ENCODE results near the gene FAM120C. TPM values are rescaled to one million over a fixed set of nuclear protein-coding genes. Genes with fewer than 3 reads are reported as not detected.

FAM120C gene
- total RNA-seq, 1 donor = 8.0 TPM

DNA sequence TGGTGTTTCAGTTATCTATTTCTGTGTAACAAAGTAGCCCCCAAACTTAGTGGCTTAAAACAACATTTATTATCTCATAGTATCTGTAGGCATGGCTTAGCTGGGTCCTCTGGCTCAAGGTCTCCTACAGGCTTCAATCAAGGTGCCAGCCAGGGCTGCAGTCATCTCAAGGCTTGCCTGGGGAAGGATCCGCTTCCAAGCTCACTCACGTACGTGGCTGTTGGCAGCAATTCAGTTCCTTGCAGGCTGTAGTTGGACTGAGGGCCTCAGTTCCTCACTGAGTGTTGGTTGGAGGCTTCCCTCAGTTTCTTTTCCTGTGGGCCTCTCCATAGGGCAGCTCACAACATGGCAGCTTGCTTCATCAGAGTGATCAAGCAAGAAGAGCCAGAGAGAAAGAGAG is 9.3 kb downstream of the FAM120C start:
- H3K9me3 ChIP-seq (ENCODE audit: low read depth, low read length) = no peaks in the 10 kb centered on the region
- no peak overlapping the region for H3K4me2 ChIP-seq (ENCODE audit: insufficient read depth, low read length)
- no peaks in the 10 kb centered on the region for H3K27me3 ChIP-seq (ENCODE audit: insufficient read depth, low read length)
- no peaks in the 10 kb centered on the region for H4K20me1 ChIP-seq (ENCODE audit: insufficient read depth, low read length)
- H2AFZ ChIP-seq (ENCODE audit: low read length) = no peak overlapping the region
- H3K79me2 ChIP-seq (ENCODE audit: insufficient read depth, low read length) = peaks cover 44% of the 10 kb centered on the region
- DNase-seq (ENCODE audit: insufficient read length, low spot score, missing footprints) = no peak
- TF ChIP-seq, protein P1, sequence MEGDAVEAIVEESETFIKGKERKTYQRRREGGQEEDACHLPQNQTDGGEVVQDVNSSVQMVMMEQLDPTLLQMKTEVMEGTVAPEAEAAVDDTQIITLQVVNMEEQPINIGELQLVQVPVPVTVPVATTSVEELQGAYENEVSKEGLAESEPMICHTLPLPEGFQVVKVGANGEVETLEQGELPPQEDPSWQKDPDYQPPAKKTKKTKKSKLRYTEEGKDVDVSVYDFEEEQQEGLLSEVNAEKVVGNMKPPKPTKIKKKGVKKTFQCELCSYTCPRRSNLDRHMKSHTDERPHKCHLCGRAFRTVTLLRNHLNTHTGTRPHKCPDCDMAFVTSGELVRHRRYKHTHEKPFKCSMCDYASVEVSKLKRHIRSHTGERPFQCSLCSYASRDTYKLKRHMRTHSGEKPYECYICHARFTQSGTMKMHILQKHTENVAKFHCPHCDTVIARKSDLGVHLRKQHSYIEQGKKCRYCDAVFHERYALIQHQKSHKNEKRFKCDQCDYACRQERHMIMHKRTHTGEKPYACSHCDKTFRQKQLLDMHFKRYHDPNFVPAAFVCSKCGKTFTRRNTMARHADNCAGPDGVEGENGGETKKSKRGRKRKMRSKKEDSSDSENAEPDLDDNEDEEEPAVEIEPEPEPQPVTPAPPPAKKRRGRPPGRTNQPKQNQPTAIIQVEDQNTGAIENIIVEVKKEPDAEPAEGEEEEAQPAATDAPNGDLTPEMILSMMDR (IDR thresholded peaks at IDR 0.05; ENCODE audit: extremely low read depth, low read depth, low read length) = no peak
- H3K27ac ChIP-seq (ENCODE audit: low read depth, low read length) = no peak overlapping the region
- H3K4me3 ChIP-seq (ENCODE audit: insufficient read depth, low read length) = no peak overlapping the region
- H3K4me1 ChIP-seq (ENCODE audit: insufficient read depth, low read length) = peaks cover 4% of the 10 kb centered on the region
- H3K36me3 ChIP-seq (ENCODE audit: insufficient read depth, low read length) = peaks cover 8% of the 10 kb centered on the region

DNA sequence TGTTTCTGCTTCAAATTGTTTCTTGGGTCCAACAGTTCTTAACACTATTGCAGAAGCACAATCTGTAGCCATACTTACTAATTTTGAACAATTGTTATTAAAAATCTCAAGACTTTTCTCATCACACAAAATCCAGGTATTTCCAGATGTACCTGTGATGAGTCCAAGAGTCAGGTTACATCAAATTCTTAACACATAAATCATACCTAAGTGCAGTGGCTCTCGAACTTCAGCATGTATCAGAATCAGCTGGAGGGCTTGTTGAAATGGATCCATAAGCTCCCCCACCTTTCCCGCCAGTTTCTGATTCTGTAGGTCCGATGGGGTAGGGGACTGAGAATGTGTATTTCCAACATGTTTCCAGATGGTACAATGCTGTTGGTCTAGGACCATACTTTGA is 10.6 kb downstream of the FAM120C start:
- no peaks in the 10 kb centered on the region for H3K27me3 ChIP-seq (ENCODE audit: insufficient read depth, low read length)
- no peak for DNase-seq (ENCODE audit: insufficient read length, low spot score, missing footprints)
- no peaks in the 10 kb centered on the region for H4K20me1 ChIP-seq (ENCODE audit: insufficient read depth, low read length)
- no peak overlapping the region for H3K27ac ChIP-seq (ENCODE audit: low read depth, low read length)
- H3K9me3 ChIP-seq (ENCODE audit: low read depth, low read length) = no peaks in the 10 kb centered on the region
- no peaks in the 10 kb centered on the region for H3K4me1 ChIP-seq (ENCODE audit: insufficient read depth, low read length)
- no peak overlapping the region for H2AFZ ChIP-seq (ENCODE audit: low read length)
- TF ChIP-seq, protein P1 (IDR thresholded peaks at IDR 0.05; ENCODE audit: extremely low read depth, low read depth, low read length) = no peak
- H3K4me2 ChIP-seq (ENCODE audit: insufficient read depth, low read length) = no peak overlapping the region
- no peak overlapping the region for H3K4me3 ChIP-seq (ENCODE audit: insufficient read depth, low read length)
- H3K79me2 ChIP-seq (ENCODE audit: insufficient read depth, low read length) = peaks cover 40% of the 10 kb centered on the region
- peaks cover 8% of the 10 kb centered on the region for H3K36me3 ChIP-seq (ENCODE audit: insufficient read depth, low read length)

DNA sequence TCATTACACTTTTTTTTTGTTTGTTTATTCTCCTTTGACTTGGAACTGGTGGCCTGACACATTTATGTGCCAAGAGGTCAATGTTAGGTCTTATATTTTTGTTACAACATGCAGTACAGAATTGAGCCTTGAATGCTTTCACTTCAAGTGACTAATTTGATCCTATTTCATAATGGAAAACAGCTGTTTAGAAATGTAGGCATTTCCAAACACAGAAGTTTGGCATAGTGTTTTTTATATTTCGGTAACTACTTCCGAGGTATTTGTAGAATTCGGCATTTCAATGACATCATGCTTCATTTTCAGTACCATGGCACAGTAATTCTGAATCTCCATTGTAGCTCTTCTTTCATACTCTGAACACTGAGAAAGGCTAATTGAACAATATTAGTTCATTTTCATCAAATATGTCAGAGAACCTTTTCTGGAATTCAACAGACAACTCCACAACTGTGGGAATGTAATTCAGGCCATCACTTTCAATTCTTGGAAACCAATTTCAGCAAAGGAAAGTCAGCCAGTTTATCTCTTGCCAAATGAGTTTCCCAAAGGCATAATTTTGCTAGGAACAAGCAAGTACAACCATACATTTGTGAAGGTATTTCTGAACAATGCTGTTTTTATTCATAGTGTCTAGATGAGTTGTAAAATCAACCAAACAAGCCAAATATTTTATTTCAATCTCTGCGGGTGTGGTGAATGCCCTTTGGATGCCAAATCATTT is 11.4 kb downstream of the FAM120C start:
- H3K9me3 ChIP-seq (ENCODE audit: low read depth, low read length) = no peaks in the 10 kb centered on the region
- H2AFZ ChIP-seq (ENCODE audit: low read length) = no peak overlapping the region
- no peak overlapping the region for H3K4me2 ChIP-seq (ENCODE audit: insufficient read depth, low read length)
- no peak for DNase-seq (ENCODE audit: insufficient read length, low spot score, missing footprints)
- TF ChIP-seq, protein P1 (IDR thresholded peaks at IDR 0.05; ENCODE audit: extremely low read depth, low read depth, low read length) = no peak
- H3K4me1 ChIP-seq (ENCODE audit: insufficient read depth, low read length) = no peaks in the 10 kb centered on the region
- H3K27ac ChIP-seq (ENCODE audit: low read depth, low read length) = no peak overlapping the region
- no peaks in the 10 kb centered on the region for H3K27me3 ChIP-seq (ENCODE audit: insufficient read depth, low read length)
- no peak overlapping the region for H3K4me3 ChIP-seq (ENCODE audit: insufficient read depth, low read length)
- H3K36me3 ChIP-seq (ENCODE audit: insufficient read depth, low read length) = peaks cover 4% of the 10 kb centered on the region
- no peaks in the 10 kb centered on the region for H4K20me1 ChIP-seq (ENCODE audit: insufficient read depth, low read length)
- H3K79me2 ChIP-seq (ENCODE audit: insufficient read depth, low read length) = peaks cover 33% of the 10 kb centered on the region

DNA sequence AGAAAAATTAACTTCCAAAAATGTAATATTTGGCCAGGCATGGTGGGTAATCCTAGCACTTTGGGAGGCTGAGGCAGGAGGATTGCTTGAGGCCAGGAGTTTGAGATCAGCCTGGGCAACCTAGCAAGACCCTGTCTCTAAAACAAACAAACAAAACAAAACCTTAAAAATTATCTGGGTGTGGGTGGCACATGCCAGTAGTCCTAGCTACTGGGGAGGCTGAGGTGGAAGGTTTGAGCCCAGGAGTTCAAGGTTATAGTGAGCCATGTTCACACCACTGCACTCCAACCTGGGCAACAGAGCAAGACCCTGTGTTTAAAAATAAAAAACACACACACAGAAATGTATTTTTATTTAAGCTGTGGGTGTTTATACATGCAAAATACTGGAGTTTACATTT is 12.0 kb downstream of the FAM120C start:
- no peak overlapping the region for H3K4me2 ChIP-seq (ENCODE audit: insufficient read depth, low read length)
- TF ChIP-seq, protein P1 (IDR thresholded peaks at IDR 0.05; ENCODE audit: extremely low read depth, low read depth, low read length) = no peak
- H3K79me2 ChIP-seq (ENCODE audit: insufficient read depth, low read length) = peaks cover 27% of the 10 kb centered on the region
- H3K4me1 ChIP-seq (ENCODE audit: insufficient read depth, low read length) = no peaks in the 10 kb centered on the region
- peaks cover 4% of the 10 kb centered on the region for H3K36me3 ChIP-seq (ENCODE audit: insufficient read depth, low read length)
- H3K27ac ChIP-seq (ENCODE audit: low read depth, low read length) = no peak overlapping the region
- no peaks in the 10 kb centered on the region for H3K27me3 ChIP-seq (ENCODE audit: insufficient read depth, low read length)
- H3K4me3 ChIP-seq (ENCODE audit: insufficient read depth, low read length) = no peak overlapping the region
- H3K9me3 ChIP-seq (ENCODE audit: low read depth, low read length) = no peaks in the 10 kb centered on the region
- DNase-seq (ENCODE audit: insufficient read length, low spot score, missing footprints) = no peak
- H2AFZ ChIP-seq (ENCODE audit: low read length) = no peak overlapping the region
- no peaks in the 10 kb centered on the region for H4K20me1 ChIP-seq (ENCODE audit: insufficient read depth, low read length)
